OCI-LY1 (cell line): Measurements from ENCODE around the gene TULP3.

Experiments
- EZH2 ChIP-seq: fragments of 200-600 bp; sonication (generic), shearing (Covaris generic); IDR thresholded peaks from 2 replicates; pipeline ENCODE4 v1.8.0; 2017; ENCODE audit warnings: borderline replicate concordance, mixed run types, mild to moderate bottlenecking, antibody characterized with exemption, low read length, moderate library complexity, mixed read lengths
- TF ChIP-seq, protein P1 (sequence below): fragments of 200-600 bp; sonication (generic), shearing (Covaris generic); IDR thresholded peaks from 2 replicates; pipeline ENCODE4 v1.5.1; 2017; ENCODE audit warnings: mild to moderate bottlenecking, antibody characterized with exemption, low read length, moderate library complexity, mixed read lengths

DNA sequence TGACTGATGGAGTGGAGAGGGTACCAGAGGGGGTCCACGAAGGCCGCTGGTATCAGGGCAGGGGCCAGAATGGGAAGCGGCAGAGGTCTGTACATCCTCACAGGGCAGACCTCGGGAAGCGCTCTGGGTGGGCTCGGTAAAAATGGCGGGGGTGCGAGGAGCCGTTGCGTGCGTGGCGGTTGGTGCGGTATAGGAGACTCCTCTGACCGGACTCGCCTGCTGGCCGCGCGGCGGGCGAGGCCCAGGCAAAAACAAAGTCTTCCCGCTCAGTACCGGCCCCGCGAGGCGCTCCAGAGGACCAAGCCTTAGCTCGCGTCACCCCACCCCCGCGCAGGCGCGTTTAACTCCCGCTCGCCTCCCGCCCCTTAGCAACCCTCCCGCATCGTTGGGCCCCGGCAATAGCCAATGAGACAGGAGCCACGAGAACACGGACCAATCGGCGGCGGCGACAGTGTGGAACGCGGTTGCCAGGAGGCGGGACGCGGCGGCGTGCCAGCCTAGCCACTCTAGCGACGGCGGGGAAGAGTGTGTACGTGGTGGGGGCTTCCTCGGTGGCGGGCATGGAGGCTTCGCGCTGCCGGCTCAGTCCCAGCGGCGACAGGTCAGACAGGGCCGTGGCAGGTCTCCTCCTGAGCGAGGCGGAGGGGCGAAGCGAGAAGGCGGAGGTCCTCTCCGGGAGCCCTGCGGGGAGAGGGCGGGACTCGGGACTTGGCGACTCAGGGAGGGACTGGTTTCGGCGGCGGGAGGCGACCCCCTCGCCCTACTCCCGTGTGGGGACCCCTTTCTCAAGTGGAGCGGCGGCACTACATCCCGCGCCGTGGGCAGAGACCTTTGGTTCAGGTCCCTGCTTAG lies at the start of gene TULP3:
- TF ChIP-seq, protein P1, sequence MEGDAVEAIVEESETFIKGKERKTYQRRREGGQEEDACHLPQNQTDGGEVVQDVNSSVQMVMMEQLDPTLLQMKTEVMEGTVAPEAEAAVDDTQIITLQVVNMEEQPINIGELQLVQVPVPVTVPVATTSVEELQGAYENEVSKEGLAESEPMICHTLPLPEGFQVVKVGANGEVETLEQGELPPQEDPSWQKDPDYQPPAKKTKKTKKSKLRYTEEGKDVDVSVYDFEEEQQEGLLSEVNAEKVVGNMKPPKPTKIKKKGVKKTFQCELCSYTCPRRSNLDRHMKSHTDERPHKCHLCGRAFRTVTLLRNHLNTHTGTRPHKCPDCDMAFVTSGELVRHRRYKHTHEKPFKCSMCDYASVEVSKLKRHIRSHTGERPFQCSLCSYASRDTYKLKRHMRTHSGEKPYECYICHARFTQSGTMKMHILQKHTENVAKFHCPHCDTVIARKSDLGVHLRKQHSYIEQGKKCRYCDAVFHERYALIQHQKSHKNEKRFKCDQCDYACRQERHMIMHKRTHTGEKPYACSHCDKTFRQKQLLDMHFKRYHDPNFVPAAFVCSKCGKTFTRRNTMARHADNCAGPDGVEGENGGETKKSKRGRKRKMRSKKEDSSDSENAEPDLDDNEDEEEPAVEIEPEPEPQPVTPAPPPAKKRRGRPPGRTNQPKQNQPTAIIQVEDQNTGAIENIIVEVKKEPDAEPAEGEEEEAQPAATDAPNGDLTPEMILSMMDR = no peak
- TF ChIP-seq EZH2 = no peak
